Activated CD4-positive, alpha-beta T cell treated with anti-CD3 and anti-CD28 coated beads for 4 hours (primary cell): ENCODE measurements around the gene PCARE.
"Not testable (repeated sequence)": the region's sequence is repeated elsewhere in the genome, so short reads cannot be mapped to it uniquely, and the experiment has no call there.

Source experiments
- DNase-seq, 2 donors: peaks; one replicate each; pipeline ENCODE4 v3.0.0-alpha.2; 2020

PCARE gene

DNA sequence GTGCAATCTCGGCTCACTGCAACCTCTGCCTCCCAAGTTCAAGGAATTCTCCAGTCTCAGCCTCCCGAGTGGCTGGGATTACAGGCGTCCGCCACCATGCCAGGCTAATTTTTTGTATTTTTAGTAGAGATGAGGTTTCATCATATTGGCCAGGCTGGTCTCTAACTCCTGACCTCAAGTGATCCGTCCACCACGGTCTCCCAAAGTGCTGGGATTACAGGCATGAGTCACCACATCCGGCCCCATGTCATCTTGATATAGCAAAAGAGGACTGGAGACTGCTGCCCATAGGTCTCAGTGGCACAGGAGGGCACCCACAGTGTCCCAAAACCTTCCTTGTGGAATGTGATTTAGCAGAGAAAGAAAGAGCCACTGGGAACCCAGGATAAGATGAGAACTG is 16.0 kb upstream of the PCARE start:
- DNase-seq: not testable (repeated sequence)

DNA sequence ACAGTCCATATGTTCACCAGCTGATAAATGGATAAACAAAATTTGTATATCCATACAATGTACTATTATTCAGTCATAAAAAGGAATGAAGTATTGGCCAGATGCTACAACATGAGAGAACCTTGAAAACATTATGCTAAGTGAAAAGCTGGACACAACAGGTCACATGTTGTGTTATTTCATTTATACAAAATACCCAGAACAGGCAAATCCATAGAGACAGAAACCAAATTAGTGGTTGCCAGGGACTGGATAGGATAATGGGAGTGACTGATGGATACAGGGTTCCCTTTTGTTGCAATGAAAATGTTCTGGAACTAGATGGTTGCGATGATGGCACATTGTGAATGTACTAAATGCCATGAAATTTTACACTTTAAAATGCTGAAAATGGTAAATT is 10.2 kb upstream of the PCARE start:
- no peak for DNase-seq

DNA sequence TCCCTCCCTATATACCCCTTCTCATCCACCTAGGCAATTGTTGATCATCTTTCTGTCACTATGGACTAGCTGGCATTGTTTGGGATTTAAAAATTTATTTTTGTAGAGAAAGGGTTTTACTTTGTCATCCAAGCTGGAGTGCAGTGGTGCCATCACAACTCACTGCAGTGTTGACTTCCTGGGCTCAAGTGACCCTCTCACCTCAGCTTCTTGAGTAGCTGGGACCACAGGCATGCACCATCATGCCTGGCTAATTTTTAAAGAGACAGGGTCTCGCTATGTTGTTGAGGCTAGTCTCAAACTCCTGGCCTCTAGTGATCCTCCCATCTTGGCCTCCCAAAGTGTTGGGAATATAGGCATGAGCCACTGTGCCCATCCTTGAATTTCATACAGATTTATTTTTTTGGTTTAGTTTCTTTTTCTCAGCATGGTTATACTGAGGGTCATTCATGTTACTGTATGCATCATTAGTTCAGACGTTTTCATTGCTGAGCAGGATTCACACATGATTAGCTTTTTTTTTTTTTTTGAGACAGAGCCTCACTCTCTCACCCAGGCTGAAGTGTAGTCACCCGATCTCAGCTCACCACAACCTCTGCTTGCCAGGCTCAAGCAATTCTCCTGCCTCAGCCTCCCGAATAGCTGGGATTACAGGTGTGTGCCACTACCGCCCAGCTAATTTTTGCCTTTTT is 8.6 kb upstream of the PCARE start:
- DNase-seq: no peak

DNA sequence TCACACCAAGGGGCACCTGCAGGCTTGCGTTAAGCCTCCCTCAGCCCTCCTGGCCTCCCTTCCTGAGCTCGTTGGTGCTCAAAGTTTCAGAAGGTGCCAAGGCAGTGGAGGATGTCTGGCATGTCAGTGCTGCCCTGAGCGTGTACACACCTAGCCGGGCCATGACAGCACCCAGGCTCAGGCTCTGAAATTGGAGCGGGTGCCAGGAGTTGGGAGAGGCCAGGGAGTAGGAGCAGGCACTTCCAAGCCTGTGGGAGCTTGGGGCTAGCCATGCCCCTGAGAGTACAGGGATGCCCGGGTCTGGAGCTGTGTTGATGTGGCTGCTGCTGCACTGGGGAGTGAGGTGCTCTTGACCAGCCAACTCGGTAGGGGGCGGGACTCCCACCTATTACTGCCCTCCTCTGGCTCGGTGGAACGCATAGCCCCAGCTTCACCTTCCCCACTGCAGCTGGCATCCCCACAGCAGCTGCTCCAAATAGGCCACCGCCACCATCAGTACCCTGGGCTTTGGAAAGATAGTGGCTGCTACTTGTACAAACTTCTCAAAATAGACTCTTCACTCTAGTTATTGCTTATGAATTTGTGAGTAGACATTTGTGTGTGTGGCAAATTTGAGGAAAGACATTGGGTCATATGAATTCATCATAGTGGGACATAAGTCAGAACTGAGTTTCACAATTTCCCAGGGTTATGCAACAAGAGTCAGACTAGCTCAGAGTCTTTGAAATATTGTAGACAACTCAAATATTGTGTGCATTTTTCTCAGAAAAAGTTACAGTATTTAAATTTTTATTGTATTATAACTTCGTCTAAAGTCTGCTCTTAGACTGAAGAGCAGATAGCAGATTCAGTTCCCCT is 6.8 kb upstream of the PCARE start:
- no peak for DNase-seq

DNA sequence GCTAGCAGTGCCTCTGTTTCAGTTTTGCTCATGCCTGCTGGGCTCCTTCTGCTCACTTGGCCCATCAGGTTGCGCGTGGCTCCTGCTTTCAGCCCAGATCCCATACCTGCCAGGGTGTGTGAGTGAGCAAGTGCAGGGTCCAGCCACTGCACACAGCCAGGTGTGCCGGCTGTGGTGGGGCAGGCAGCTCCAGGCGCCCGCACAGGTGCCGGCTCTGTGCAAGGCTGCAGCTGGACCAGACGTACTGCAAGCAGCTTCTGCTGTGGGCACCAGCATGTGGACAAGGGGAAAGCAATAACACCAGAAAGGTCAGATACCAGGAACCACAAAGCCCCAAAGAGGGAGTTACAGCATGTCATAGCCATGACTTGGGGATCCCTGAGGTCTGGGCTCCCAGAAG is 5.6 kb upstream of the PCARE start:
- DNase-seq: no peak

DNA sequence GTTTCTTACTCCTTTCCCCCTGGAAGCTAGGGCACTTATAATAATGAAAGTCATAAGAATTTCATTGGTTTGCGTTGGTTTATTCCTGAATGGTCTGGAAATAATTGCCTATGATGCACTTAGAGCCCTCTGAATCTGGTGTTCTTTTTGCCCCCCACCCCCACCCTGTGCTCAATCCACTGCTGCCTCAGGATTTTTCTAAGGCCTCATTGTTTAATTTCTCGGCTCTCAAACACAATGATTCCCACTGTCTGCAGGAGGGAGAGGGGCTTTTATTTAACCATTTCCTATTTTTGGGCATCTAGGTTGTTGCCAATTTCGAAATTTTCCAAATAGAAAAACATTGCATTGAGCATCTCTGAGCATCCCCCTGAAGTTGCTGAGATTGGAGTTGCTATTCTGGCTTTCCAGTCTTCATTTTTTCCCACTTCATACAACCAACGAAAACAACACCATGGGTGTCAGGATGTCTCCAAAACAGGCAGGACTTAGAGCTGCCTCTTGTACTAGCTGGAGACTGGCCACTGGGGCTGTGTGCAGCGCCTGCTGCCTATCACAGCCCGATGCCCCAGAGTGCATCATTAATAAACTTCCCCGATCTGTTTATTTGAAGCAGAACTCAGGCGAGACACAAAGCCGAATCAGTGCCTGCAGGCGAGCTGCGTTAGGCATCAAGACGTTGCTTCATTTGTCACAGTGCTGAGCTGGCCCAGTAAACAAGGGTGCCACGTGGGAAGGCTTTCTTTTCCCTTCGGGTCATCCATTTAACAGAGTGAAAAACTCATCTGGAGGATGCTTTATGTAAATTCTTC is 1.8 kb upstream of the PCARE start:
- DNase-seq: no peak

DNA sequence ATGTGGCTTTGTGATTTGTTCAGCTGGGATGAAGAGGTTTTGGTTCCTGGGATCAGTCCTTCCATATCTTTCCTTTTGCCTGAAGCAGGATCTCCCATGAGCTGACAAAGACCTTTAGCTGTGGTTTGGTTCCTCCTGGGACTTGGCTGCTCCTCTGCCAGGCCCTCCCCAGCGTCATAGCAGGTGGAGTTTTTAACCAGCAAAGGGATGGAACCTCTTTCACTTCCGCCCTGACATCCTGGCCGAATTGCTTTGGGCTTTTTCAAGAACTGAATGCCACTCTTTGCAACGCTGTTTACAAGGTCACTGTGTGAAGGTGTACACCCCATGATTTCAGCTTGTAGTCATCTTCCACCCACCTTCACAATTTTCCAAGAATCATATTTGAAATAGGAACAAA is 390 bp downstream of the PCARE start:
- DNase-seq: no peak

DNA sequence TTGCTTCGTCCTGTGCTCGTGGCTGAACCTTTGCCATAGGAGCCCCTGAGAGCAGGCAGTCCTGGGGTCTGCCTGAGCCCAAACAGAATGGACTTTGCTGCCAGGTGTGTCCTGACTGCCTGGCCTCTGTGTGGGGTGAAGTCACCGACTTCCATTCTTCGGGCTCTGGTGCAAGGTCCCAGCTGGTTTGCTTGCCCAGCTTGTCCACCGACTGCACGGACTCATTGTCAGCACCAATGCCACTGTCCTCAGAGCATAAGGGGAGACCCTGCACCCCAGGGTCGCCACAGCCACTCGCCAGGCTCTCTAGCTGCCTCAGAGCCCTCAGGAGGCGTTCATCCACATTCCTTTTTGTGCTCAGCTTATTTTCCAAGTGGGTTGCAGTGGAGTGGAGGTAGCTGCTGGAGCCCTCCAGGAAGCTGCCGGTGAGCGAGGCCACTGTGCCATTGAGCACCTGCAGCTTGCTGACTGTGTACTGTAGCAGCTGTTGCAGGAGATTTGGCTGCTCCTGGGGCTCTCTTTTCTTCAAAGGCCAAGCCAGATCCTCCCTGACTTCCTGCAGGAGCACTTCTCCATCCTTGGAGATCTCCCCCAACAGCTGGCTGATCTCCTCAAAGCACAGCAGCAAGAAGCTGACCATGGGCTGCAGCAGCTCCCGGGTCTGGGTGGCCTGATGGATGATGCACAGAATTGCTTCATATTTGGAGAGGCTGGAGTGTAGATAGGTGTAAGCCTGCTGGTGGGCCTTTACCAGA is 1.2 kb downstream of the PCARE start:
- DNase-seq: no peak

DNA sequence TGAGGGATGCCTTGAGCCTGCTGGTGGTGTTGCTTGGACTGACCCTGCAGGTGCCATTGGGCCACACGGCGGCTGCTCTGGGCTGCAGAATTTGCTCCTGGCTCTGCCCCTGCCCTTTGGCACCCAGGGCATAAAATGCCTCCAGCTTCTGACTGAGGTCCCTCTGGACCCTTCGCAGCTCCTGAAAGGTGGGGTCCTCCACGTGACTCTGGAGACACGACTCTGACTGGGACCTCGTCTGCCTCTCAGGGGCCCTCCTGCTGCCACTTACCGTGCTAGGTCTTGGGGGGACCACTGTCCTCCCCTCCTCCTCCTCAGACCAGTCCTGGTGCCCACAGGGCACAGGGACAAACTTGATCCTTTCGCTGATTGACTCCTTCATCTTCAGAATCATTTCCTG is 2.1 kb downstream of the PCARE start:
- no peak for DNase-seq

DNA sequence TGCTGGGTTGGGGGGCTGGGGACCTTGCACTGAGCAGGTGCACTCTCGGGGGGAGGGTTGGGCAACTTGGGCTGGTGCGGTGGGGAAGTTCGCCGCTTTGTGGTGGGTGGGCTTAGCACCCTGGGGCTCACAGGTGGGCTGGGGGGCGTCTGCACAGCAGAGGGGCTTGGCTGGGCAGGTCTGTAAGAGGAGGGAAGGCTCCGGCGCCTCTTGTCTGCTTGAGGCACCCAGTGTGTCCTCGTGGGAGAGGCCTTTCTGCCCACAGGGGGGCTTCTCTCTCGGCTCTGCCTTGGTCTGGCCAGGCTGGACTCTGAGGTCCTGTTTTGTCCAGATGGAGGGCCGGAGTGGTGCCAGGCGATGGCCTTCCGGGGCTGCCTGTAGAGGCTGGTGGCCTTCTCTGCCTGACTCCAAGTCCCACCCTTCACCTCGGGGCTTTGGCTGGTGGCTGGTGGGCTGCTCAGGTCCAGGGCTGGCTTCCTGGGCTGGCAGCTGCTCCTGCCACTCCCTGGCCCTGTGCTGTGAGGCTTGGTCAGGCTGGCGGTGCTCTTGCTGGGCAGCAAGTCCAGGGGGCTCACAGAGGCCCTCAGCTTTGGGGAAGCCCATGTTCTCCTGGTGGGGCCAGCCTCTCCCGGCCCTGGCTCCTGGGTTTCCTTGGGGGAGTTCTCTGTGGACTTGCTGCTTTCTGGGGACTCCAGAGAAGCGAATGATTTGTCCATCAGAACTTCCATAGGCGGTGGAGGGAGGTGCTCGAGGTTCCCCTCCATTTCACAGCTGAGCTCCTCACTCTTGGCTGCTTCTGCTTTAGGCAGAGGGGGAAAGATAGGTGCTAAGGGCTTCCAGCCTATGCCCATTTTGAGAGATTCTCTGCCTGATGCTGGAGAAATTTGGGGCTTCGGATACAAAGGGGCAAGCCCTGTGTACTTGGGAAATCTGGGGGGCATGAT is 3.0 kb downstream of the PCARE start:
- no peak for DNase-seq

DNA sequence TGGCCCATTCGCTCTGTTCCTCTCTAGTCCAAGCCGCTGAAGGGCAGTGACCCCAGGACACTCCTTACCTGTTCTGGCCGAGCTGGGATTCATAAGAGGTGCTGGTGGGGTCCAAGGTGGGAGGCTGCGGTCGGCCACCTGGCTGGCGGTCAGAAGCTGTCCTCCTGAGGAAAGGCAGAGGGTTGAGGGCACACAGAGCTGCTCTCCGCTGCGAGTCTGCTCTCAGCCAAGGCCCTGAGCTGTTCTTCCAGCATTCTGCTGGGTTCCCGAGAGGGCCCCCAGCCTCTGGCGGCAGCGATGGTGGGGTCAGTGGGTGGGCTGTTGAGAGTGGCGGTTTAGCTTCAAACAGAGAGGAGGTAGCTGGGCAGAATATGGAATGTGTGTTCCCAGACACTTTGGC is 3.8 kb downstream of the PCARE start:
- DNase-seq: no peak

DNA sequence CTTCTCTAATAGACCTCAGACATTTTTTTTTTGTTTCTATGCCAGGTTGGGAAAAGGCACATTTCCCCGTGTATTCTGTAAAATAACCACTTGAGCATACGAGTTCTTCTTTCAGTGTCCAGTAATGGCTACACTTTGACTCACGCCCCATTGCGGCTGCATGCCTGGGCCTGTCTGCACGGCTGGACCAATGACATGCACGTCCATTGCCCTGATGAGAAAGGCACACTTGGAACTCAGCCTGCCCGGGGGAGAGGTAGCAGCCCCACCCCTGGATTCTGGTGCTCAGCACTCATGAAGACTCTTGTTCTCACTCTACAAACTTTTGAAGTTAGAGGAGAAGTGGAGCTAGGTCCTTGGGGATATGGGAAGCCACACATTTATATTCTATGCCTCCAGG is 5.8 kb downstream of the PCARE start:
- DNase-seq: no peak

DNA sequence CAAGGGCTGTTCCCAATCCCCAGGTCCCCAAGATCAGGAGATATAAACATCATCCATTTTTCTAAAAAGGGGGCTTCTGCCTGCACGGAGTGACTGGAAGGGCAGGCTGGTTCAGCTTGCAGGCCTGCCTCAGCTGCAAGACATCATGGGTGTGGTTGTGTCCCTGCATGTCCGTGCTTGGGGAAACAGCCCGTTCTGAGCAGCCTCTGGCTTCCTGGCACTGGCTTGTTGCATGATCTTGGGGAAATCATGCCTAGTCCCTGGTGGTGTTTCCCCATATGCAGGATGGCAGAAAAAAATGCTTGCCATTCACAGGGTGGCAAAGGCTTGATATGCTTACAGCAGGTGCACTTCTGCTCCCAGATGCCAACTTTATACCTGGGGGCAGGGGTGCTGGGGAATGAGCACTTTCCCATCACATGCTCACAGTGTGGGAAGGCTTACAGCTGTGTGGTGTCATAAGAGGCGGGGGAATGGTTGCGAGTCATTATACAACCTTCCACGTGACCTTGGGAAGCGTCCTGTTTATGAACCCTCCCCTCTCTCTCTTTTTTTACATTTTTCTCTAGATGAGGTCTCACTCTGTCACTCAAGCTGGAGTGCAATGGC is 7.2 kb downstream of the PCARE start:
- DNase-seq: no peak

DNA sequence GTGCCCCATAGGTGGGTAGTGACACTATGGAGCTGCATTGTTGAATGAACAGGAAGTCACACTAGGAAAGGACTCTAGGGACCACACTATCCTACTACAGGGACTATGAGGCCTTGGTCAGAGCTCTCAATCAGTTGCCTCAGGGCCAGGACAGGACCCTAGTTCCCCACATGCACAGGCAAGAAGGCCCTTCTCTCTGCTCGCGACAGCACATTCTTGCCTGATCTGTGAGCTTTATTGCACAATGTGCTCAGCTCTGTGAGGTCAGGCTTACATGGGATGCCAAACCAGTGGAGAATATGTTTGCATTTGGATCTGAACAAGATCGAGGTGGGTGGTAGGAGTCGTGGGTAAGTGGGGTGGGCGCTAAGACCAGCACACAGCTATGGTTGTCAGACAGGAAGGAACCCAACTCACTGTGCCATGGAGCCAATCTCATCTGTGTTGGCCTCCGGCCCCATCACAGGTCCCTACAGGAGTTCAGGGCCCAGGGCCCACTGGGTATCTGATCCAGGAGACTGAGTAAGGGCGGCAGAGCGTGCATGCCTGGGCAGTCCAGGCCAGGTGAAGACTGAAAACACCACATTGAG is 8.0 kb downstream of the PCARE start:
- DNase-seq: no peak

DNA sequence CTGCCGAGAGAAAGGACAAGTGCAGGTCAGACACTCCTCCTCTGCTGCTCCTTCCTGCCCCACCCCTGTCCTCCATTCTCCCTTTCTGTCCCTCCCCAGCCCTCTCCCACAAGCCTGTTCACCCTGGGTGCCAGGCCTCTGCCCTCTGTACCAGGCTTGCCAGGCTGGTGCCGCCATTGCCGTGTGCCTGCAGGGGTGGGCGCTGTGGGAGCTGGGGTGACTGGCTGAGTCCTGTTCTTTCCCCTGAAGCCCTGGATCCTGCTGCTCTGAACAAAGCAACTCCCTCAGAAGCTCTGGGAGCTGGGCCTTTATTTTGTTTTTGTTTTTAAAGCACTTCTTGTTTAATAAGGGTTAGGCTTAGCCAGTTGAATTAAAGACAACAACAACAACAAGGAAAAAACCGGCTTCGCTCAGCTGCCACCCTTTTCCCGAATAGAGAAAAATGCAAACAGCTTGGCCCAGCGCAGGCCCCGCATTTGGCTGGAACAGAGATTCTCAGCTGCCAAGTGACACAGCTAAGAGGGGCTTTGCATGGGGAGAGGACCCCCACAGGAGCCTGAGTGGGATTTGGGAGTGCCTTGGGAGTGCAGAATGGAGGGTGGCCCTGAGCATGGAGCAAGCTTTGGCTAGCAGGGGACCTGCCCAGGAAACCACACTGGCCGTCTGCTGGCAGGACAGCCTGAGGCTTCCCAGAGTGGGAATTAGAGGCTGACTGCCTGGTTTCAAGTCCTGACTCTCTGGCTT is 9.1 kb downstream of the PCARE start:
- no peak for DNase-seq

DNA sequence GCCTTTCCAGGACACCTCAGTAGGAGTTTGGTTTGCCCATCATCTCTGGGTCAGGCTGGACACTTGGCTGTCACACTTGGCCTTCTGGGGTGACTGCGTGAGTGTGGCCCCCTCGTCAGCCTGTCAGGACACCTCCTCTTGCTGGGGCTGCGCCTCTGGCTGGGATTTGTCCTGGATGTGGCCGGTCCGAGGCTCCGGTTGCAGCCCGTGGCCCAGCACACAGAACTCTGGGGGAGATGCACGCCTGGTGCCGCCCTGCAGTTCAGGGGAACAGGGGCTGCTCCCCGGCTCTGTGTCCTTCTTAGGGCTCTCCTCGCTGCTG is 9.6 kb downstream of the PCARE start:
- DNase-seq: no peak

DNA sequence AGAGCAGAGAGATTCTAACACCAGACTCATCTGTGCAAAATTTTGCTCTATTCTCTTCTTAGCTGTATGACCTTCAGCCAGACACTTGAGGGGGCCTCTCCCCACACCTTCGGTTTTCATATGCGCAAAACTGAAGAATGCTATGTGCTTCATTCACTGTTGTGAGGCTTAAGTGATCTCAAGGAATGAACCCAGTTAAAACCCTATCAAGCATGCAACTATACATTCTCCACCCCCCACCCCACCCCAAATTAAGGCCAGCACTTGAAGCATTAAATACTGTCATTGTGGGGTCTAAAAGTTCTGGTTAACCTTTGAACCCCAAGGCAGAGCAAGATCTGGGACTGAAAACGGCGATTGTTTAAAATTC is 10.0 kb downstream of the PCARE start:
- no peak for DNase-seq

DNA sequence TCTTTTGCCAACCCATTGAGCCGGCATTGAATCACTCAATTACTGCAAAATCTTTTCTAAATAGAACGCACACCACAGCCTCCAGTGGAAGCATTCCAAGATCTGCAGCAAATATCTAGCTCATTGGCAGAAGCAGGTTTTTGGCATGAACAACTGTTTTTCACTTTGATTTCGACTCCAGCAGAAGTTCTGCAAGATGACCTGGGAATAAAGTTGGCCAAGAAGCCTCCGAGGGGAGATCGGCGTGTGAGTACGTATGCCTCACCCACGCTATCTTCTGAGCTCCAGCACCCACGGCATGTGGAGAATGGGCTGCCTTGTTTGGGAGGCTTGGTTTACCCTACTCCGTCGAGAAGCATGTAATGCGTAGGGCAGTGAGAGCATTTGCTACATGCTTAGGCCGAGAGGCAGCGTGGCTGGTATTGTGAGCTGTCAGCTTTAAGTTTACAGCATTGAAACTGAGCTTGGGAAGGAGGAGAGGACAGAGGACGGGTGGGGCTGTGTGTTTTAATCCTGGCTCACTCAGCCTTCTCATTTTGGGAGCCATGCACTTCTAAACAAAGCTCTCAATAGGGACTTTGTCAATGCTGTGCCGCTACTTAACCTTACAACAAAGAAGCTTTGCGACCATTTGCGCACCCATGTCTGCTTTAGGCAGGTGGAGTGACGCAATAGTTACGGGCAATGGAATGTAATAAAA is 10.5 kb downstream of the PCARE start:
- no peak for DNase-seq

DNA sequence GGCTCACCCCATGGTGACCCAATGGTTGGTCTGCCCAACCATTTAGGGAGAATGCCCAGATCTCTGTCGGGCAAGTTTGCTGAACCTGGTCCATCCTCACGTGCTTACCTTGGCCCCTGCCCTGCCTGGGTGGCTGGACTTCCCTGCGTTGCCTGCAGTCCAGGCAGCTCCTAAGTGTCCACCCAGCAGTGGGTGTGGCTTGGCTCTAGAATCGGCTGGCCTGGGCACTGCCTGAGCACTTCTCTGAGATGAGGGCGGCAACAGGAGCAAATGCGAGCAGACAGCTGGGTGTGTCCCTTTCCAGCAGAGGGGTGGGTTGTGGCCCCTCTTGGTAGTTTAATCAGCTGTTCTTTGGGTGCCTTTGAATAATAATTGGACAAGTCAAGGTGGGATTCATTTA is 11.3 kb downstream of the PCARE start:
- DNase-seq: no peak

DNA sequence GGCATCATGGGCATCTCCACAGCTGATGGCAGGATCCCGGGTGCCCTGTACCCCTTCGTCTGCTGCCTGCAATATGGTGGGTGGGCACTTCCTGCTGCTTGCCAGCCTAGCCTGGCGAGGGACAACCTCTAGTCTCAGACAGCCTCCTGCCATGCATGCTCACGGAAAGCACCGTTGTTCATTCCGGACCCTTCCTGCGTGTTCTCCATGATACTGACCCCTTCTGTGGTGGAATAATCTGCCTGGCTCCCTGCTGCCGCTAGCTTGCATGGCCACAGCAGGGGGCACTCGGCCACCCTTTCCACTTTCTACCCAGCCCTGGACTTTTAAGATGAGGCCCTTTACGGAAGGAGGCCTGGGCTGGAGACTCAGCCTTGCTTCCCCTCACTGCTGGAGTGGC is 12.0 kb downstream of the PCARE start:
- DNase-seq: no peak
